ENCODE results near the gene USF2.

The USF2 gene

GRCh38 chr19:35294328-35294727 is 25.6 kb downstream of the USF2 start:
- DNase-seq, result no peak
- intact Hi-C loops (cut with DNase I), result no loop called here

- no peak for DNase-seq
- intact Hi-C loops (cut with DNase I), result no loop called here
These were observed 26.4 kb downstream of the USF2 start for GRCh38 chr19:35294859-35295791.

DNA sequence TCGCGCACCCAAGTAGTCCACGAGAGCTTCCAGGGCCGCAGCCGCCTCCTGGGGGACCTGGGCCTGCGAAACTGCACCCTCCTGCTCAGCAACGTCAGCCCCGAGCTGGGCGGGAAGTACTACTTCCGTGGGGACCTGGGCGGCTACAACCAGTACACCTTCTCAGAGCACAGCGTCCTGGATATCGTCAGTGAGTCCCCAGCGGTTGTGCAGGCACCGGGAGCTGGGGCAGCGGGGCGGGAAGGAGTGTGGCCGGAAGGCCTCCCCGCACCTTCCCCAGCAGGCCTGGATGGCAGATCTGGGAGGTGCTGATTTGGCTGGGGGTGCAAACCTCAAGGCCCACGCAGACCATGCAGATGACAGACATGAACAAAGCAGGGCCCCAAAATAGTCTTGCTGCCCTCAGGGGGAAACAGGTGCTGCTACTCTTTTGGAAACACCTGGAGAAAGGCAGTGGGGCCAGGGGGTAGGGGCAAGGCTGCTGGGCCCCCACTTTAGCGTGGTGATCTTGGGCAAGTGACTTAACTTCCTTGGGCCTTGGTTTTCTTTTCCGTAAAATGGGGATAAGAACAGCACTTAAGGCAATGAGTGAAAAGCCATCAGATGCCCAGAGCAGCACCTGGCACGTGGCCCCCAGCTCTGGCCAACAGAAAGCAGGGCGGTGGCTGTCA is 27.2 kb downstream of the USF2 start:
- no peak for DNase-seq
- intact Hi-C loops (cut with DNase I), result no loop called here

DNA sequence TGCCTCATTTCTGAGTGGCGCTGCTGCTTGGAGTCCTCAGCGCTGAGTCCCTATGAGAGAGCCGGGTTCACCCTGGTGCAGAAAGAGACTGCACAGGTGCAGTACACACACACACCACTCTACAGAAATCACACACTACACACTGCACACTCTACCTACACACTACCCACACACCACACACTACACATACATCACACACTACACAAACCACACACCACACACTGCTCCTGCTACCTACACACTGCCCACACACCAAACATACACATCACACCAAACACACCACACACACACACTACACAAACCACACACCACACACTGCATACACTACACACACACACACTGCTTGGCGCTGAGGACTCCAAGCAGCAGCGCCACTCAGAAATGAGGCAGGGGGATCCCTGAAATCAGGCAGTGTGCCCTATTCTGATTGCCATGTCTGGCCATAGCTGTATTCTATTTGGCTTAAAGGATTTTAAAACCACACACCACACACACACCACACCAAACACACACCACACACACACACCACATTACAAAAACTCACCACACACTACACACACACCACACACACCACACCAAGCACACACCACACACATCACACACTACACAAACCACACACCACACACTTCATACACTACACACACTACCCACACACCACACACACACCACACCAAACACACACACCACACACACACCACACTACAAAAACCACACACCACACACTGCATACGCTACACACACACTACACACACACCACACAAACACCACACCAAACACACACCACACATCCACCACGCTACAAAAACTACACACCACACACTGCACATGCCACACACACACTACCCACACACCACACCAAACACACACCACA is 28.1 kb downstream of the USF2 start:
- DNase-seq, result no peak
- intact Hi-C loops (cut with DNase I), result no loop called here

GRCh38 chr19:35297515-35297848 is 28.7 kb downstream of the USF2 start:
- intact Hi-C loops (cut with DNase I), result no loop called here
- no peak for DNase-seq

GRCh38 chr19:35297922-35298321 is 29.2 kb downstream of the USF2 start:
- DNase-seq, result no peak
- intact Hi-C loops (cut with DNase I), result no loop called here

DNA sequence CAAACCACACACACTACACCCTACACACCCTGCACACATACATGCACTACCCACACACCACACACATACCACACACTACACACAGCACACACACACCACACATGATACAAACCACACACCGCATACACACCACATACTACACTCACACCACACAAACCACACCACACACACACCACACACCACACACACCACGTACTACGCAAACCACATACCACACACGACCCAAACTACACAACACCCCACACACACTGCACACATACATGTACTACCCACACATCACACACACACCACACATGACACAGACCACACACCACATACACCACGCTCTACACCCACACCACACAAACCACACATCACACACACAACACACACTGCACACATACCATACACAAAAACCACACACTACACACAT is 29.8 kb downstream of the USF2 start:
- intact Hi-C loops (cut with DNase I), result no loop called here
- DNase-seq, result no peak

DNA sequence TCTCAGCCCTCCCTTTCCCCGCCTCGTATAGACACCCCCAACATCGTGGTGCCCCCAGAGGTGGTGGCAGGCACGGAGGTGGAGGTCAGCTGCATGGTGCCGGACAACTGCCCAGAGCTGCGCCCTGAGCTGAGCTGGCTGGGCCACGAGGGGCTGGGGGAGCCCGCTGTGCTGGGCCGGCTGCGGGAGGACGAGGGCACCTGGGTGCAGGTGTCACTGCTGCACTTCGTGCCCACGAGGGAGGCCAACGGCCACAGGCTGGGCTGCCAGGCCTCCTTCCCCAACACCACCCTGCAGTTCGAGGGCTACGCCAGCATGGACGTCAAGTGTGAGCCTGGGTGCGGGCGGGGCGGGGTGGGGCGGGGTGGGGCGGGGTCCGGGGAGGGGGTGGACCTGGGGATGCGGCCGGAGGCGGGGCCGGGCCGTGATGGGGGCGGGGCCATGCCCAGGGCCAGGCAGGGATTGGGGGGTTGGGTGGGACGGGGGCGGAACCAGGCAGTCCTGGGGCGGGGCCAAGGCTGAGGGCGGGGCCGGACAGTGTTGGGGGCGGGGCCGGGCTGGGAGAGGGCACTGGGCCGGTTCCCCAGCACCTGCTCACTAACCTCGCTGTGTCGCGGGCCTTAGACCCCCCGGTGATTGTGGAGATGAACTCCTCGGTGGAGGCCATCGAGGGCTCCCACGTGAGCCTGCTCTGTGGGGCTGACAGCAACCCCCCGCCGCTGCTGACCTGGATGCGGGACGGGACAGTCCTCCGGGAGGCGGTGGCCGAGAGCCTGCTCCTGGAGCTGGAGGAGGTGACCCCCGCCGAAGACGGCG is 31.0 kb downstream of the USF2 start:
- intact Hi-C loops (cut with DNase I), result no loop called here
- DNase-seq, result peak in 38 of 42 donors; percentile 31 to 92 (median 74)

DNA sequence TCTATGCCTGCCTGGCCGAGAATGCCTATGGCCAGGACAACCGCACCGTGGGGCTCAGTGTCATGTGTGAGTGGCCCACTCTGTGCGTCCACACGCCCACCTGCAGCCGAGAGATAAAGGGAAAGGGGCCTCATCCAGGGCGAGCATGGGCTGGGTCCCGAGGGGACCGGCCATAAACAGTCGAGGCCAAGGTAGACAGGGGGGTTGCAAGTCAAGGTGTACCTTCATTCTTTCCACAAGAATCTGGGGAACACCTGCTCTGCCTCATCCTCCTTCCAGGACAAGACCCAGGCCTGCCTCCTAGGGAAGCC is 31.5 kb downstream of the USF2 start:
- intact Hi-C loops (cut with DNase I), result no loop called here
- no peak for DNase-seq

DNA sequence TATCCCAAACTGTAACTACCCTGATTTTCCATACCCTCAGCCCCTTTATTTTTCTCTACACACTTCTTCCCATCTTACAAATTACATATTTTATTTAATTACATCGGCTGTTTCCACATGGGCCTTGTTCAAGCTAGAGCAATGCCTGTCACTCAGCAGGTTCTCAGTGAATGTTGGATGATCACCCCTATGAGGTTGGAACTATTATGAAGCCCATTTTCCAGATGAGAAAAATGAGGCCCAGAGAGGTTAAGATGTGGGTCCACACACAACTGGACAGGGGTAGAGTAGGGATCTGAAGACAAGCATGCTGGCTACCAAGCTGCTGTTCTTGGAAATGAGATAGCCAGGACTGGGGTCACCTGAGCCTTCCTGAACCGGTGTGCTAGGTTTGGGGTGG is 33.2 kb downstream of the USF2 start:
- intact Hi-C loops (cut with DNase I), result no loop called here
- DNase-seq, result no peak

- intact Hi-C loops (cut with DNase I), result no loop called here
- DNase-seq, result no peak
These were observed 33.7 kb downstream of the USF2 start for GRCh38 chr19:35302446-35302845.

- no peak for DNase-seq
- intact Hi-C loops (cut with DNase I), result no loop called here
These were observed 34.7 kb downstream of the USF2 start for GRCh38 chr19:35303357-35303915.

DNA sequence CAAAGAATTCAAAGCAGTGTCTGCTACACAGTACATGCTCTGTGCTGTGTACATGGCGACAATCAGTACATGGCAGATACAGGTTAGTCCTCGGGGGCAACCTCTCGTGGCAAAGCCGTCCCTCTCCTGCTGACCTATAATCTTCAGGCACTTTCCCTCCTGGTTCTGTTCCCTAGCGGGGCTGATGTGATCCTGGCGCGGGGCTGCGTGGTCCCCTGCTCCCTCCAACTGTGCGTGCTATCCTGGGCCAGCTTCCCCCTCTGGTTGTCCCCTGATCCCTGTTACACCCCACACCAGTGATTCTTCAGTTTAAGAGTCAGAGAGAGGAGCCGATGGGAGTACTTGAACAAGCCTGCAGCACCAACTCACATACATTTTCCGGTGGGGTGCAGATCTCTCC is 35.3 kb downstream of the USF2 start:
- intact Hi-C loops (cut with DNase I), result no loop called here
- no peak for DNase-seq

- DNase-seq, result no peak
- intact Hi-C loops (cut with DNase I), result no loop called here
These were observed 36.4 kb downstream of the USF2 start for GRCh38 chr19:35305181-35305580.

- DNase-seq, result peak in 1 of 42 donors; percentile 56
- intact Hi-C loops (cut with DNase I), result no loop called here
These were observed 37.9 kb downstream of the USF2 start for GRCh38 chr19:35306473-35307246.

- intact Hi-C loops (cut with DNase I), result no loop called here
- DNase-seq, result peak in 1 of 42 donors; percentile 40
These were observed 39.2 kb downstream of the USF2 start for GRCh38 chr19:35307931-35308330.

- DNase-seq, result no peak
- intact Hi-C loops (cut with DNase I), result no loop called here
These were observed 40.1 kb downstream of the USF2 start for GRCh38 chr19:35308910-35309309.

Measured in head of caudate nucleus (tissue), 42 donors.